Small intestine (tissue), 7 donors: ENCODE measurements around the gene CPVL. TPM values are rescaled to one million over a fixed set of nuclear protein-coding genes. Genes with fewer than 3 reads are reported as not detected.

ENCODE experiments used
- DNase-seq, 2 donors: peaks; one replicate each; pipeline versions ENCODE4 v3.0.0 to v3.0.0-alpha.2; 2013
- FAIRE-seq: peaks from 2 replicates; lab custom pipeline; 2012; peaks lifted over from hg19 to GRCh38; lab: Jason Lieb, UNC
- H3K27ac ChIP-seq, 3 donors: one replicate each; pipeline ENCODE4 v1.5.1; 2013; ENCODE audit warnings: low read length in 2 of 3, mild to moderate bottlenecking in 2 of 3, control low read depth in 1 of 3, inconsistent platforms in 1 of 3, low read depth in 1 of 3, moderate library complexity in 1 of 3
- H3K27me3 ChIP-seq, 3 donors: one replicate each; pipeline ENCODE4 v1.6.1; 2013; ENCODE audit warnings: low read length in 3 of 3, inconsistent platforms in 1 of 3; ENCODE audit not compliant: control insufficient read depth in 3 of 3, insufficient read depth in 3 of 3
- H3K36me3 ChIP-seq, 3 donors: one replicate each; pipeline ENCODE4 v1.6.1; 2013; ENCODE audit warnings: low read length in 3 of 3, inconsistent platforms in 1 of 3, low read depth in 1 of 3, mild to moderate bottlenecking in 1 of 3, moderate library complexity in 1 of 3; ENCODE audit not compliant: control insufficient read depth in 3 of 3, insufficient read depth in 2 of 3
- H3K4me1 ChIP-seq, 3 donors: one replicate each; pipeline ENCODE4 v1.6.1; 2013; ENCODE audit warnings: low read length in 2 of 3, inconsistent platforms in 1 of 3, low read depth in 1 of 3, mild to moderate bottlenecking in 1 of 3, moderate library complexity in 1 of 3; ENCODE audit not compliant: control insufficient read depth in 3 of 3, insufficient read depth in 2 of 3
- H3K4me3 ChIP-seq, 3 donors: one replicate each; pipeline ENCODE4 v1.5.1; 2013; ENCODE audit warnings: low read length in 3 of 3, control low read depth in 1 of 3, inconsistent platforms in 1 of 3, low read depth in 1 of 3, mild to moderate bottlenecking in 1 of 3, moderate library complexity in 1 of 3
- H3K9me3 ChIP-seq, 2 donors: one replicate each; pipeline ENCODE4 v1.6.1; 2013; ENCODE audit warnings: low read depth in 1 of 2, low read length in 1 of 2; ENCODE audit not compliant: control insufficient read depth in 2 of 2, insufficient read depth in 1 of 2
- WGBS, 3 donors: extraction: QIAGEN DNeasy Blood & Tissue Kit; methylation state at CpG; one replicate each; pipeline ENCODE4 v1.1.7; 2013; 5-methylcytosine and 5-hydroxymethylcytosine counted together
- polyA plus RNA-seq, 4 donors: library from polyadenylated mRNA; stranded (reverse) in 3 of 4; unstranded in 1 of 4; fragments of 200-250 nt in 3 of 4; fragments of 120-200 nt in 1 of 4; gene quantifications; one replicate each; pipeline versions ENCODE4 v1.2.1 to v1.2.3, GENCODE V29; 2013
- donor health status: healthy with polysubstance abuse.
- donor health status: control.
- donor health status: control.
- donor health status: Bipolar disorder and iron deficiency.
- donor health status: healthy.

Gene CPVL
- polyA plus RNA-seq, 4 donors: 1.8 to 320 (median 11.2) TPM

- DNase-seq: no peak
- no peaks in the 10 kb centered on the region for H3K36me3 ChIP-seq
- no peaks in the 10 kb centered on the region for H3K27me3 ChIP-seq
- no peak overlapping the region for H3K4me3 ChIP-seq
- H3K9me3 ChIP-seq: no peaks in the 10 kb centered on the region
- peaks cover 0 to 10% (median 6%) of the 10 kb centered on the region in 3 donors for H3K4me1 ChIP-seq
- H3K27ac ChIP-seq: no peak overlapping the region
- 59 to 84% (median 75%) methylated on average over 2 of the region's 2 CpGs for WGBS, 3 donors
- FAIRE-seq: no peak
Observed at GRCh38 chr7:29039821-29040578, 106.3 kb downstream of the CPVL start.

DNA sequence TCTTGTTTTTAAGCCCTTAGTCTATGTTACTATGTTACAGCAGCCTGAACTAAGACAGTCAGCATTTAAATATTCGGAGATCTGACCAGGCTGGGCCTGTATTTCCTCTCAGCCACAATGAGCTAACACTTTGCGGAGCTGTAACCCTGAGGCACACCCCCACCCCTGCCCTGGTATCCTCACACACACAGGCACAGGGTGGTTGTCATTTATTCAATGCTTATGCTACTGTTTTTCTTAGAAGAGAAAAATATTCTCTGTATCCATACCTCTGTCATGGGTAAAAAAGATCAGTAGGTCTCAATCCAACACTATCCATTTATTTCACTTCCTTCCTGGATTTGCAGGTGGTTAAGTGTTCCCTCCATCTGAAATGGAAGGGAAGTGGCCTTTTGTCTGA lies 107.9 kb downstream of the CPVL start:
- peaks cover 0 to 6% (median 3%) of the 10 kb centered on the region in 3 donors for H3K4me1 ChIP-seq
- FAIRE-seq: no peak
- H3K9me3 ChIP-seq: no peaks in the 10 kb centered on the region
- no peak overlapping the region for H3K27ac ChIP-seq
- H3K36me3 ChIP-seq: no peaks in the 10 kb centered on the region
- no peak overlapping the region for H3K4me3 ChIP-seq
- no peak for DNase-seq
- H3K27me3 ChIP-seq: no peaks in the 10 kb centered on the region
- 69 to 85% (median 73%) methylated on average over 2 of the region's 2 CpGs for WGBS, 3 donors

GRCh38 chr7:29035044-29035740 lies 111.1 kb downstream of the CPVL start:
- FAIRE-seq: no peak
- H3K36me3 ChIP-seq: peaks cover 0 to 5% (median 0%) of the 10 kb centered on the region in 3 donors
- no peak for DNase-seq
- no peaks in the 10 kb centered on the region for H3K27me3 ChIP-seq
- no peak overlapping the region for H3K4me3 ChIP-seq
- H3K27ac ChIP-seq: no peak overlapping the region
- 83 to 85% (median 83%) methylated on average over 8 of the region's 8 CpGs for WGBS, 3 donors
- H3K9me3 ChIP-seq: no peaks in the 10 kb centered on the region
- no peaks in the 10 kb centered on the region for H3K4me1 ChIP-seq

DNA sequence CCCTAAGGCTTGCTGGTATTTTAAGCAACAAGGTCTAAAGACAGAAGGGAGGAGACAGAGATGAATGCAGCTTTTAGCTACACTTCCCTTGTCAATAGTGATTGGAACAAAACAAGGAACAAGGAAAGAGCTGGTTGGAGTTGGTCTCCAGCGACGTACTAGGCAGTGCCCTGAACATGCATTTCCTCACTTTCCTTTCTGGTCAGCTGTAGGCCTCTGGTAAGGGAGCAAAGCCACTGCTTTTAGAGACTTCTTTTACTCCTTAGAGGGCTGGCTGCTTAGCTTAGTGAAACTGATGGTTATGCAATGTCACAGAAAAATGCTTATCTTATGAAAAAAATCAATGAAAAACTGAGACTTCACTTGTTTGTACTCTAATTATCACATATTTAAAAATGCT lies 112.8 kb downstream of the CPVL start:
- Histone ChIP-seq H3K9me3 (no peaks in the 10 kb centered on the region), H3K27me3 (no peaks in the 10 kb centered on the region), H3K36me3 (peaks cover 0 to 5% (median 0%) of the 10 kb centered on the region in 3 donors), H3K4me3 (no peak overlapping the region), H3K4me1 (no peaks in the 10 kb centered on the region), H3K27ac (no peak overlapping the region)
- FAIRE-seq (no peak), DNase-seq (no peak)
- 78 to 89% (median 78%) methylated on average over 2 of the region's 2 CpGs for WGBS, 3 donors

DNA sequence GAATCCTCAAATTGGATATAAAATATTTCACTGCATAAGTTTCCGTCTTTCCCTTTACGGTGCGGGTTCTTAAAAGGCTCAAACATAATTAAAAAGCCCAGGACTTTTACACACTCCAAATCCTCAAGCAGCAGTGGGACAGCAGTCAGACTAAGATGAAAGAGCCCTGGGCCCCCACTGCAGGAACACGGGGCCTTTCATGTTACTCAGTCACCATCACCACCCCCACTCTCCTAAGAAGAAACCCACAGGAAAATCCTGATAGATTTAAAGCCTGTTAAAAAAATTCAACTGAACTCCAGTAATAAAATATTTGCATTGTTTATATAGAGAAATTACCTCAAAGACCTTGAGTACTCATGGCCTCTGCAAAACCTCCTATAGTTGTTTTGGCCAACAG lies 114.2 kb downstream of the CPVL start:
- H3K9me3 ChIP-seq: no peaks in the 10 kb centered on the region
- peaks cover 0 to 5% (median 0%) of the 10 kb centered on the region in 3 donors for H3K36me3 ChIP-seq
- DNase-seq (no peak), FAIRE-seq (no peak)
- no peak overlapping the region for H3K27ac ChIP-seq
- H3K4me1 ChIP-seq: no peaks in the 10 kb centered on the region
- no peak overlapping the region for H3K4me3 ChIP-seq
- H3K27me3 ChIP-seq: no peaks in the 10 kb centered on the region
- 85 to 88% (median 86%) methylated on average over 4 of the region's 4 CpGs for WGBS, 3 donors

GRCh38 chr7:29030781-29031275 lies 115.5 kb downstream of the CPVL start:
- DNase-seq: no peak
- peaks cover 0 to 5% (median 0%) of the 10 kb centered on the region in 3 donors for H3K36me3 ChIP-seq
- H3K27ac ChIP-seq: no peak overlapping the region
- H3K9me3 ChIP-seq: no peaks in the 10 kb centered on the region
- H3K4me1 ChIP-seq: no peaks in the 10 kb centered on the region
- H3K27me3 ChIP-seq: no peaks in the 10 kb centered on the region
- 82 to 88% (median 86%) methylated on average over 3 of the region's 3 CpGs for WGBS, 3 donors
- FAIRE-seq: no peak
- no peak overlapping the region for H3K4me3 ChIP-seq

DNA sequence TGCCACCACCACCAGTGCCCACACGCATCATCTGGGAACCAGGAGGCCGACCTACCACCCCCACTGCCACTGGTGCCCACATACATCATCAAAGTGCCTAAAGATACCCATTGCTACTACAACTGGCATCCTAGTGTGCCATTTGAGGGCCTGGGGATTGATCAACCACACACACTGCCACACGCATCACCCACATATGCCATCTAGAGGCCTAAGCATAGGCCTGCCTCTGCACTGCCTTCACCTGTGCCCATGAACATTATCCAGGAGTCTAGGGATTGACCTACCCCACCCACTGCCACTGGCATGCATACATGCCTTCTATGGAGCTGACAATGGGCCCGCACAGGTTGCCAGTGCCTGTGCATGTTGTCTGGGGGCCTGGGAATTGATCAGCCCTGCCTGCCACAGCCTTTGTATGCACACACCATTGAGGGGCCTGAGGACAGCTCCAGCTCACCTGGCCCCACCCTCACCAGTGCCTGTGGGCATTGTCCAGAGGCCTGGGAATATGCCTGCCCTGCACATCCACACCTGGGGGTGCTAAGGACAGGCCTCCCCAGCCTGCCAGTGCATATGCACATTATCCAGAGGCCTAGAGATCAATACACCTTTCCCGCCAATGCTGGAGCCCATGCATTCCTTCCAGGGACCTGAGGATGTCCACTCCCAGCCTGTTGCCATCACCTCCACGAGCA lies 123.9 kb downstream of the CPVL start:
- WGBS, 3 donors: 84 to 91% (median 86%) methylated on average over 6 of the region's 6 CpGs
- Histone ChIP-seq H3K4me3 (no peak overlapping the region), H3K27me3 (no peaks in the 10 kb centered on the region), H3K36me3 (peaks cover 0 to 19% (median 0%) of the 10 kb centered on the region in 3 donors), H3K4me1 (no peaks in the 10 kb centered on the region), H3K27ac (no peak overlapping the region), H3K9me3 (peaks cover 0 to 28% of the 10 kb centered on the region in 2 donors)
- FAIRE-seq (no peak), DNase-seq (no peak)

- 88 to 91% (median 89%) methylated on average over 5 of the region's 5 CpGs for whole genome bisulfite sequencing, 3 donors
- no peak for FAIRE-seq
Observed at GRCh38 chr7:29019896-29020295, 126.4 kb downstream of the CPVL start.

More at GRCh38 chr7:29019896-29020295, 126.4 kb downstream of the CPVL start:
- DNase-seq: no peak
- no peaks in the 10 kb centered on the region for H3K4me1 ChIP-seq
- no peaks in the 10 kb centered on the region for H3K27me3 ChIP-seq
- no peak overlapping the region for H3K27ac ChIP-seq
- peaks cover 0 to 24% of the 10 kb centered on the region in 2 donors for H3K9me3 ChIP-seq
- H3K4me3 ChIP-seq: no peak overlapping the region
- H3K36me3 ChIP-seq: peaks cover 0 to 25% (median 0%) of the 10 kb centered on the region in 3 donors
